HCT116 (cell line): Measurements from ENCODE around the gene CACNA1C. TPM values are rescaled to one million over a fixed set of nuclear protein-coding genes. Genes with fewer than 3 reads are reported as not detected.

Experiments used
- ATAC-seq: fragments of 200-7000 bp; cut with Tn5 transposase; 2 replicates; pipeline ENCODE4 v1.9.1; 2020; ENCODE audit warnings: mild to moderate bottlenecking, moderate library complexity
- BruUV-seq: library from RNA; stranded (reverse); fragments of 400-500 nt; replicated peaks from 2 replicates; lab custom pipeline; 2021; lab: Mats Ljungman, UMichigan
- CTCF ChIA-PET: fragments of 300-600 bp; sonication (Branson Sonifier 250); formaldehyde crosslinking; loops from one replicate; lab custom pipeline; 2021; ENCODE audit warnings: antibody characterized with exemption; lab: Charles Lee
- POLR2A ChIA-PET: fragments of 300-600, 350-600 bp; sonication (Branson Sonifier 250); formaldehyde crosslinking; loops from one replicate; lab custom pipeline; 2021; ENCODE audit warnings: antibody characterized with exemption; lab: Charles Lee
- RAD21 ChIA-PET, 2 experiments: fragments of 300-600 bp; sonication (Branson Sonifier 250); formaldehyde crosslinking; loops; one replicate each; lab custom pipeline; 2023; ENCODE audit warnings: low total read pairs in 2 of 2; ENCODE audit not compliant: uncharacterized antibody in 2 of 2, unreplicated experiment in 2 of 2, low non-redundant PET in 1 of 2; lab: Charles Lee
- DNase-seq: peaks from one replicate; pipeline ENCODE4 v3.0.0-alpha.2; 2010; ENCODE audit warnings: low read depth, low spot score
- H2AFZ ChIP-seq: fragments of 200-600 bp; shearing (Covaris generic), sonication (generic); 2 replicates; pipeline ENCODE4 v1.6.1; 2017; ENCODE audit warnings: low read depth, mixed run types, mixed read lengths, antibody characterized with exemption, low read length; ENCODE audit not compliant: poor library complexity, severe bottlenecking
- H3K27ac ChIP-seq: 2 replicates; pipeline ENCODE4 v1.5.1; 2012; ENCODE audit warnings: low read depth, low read length
- H3K27me3 ChIP-seq: fragments of 200-600 bp; sonication (generic); 2 replicates; pipeline ENCODE4 v1.6.1; 2016; ENCODE audit warnings: mixed run types, low read length, mixed read lengths; ENCODE audit not compliant: insufficient read depth
- H3K36me3 ChIP-seq, 2 experiments: fragments of 200-500 bp in 1 of 2; fragments of 200-600 bp in 1 of 2; sonication (Bioruptor generic) in 1 of 2; sonication (generic) in 1 of 2; 2 replicates each; pipeline versions ENCODE4 v1.5.1 to v1.6.1; 2014 to 2016; ENCODE audit warnings: low read length in 2 of 2, inconsistent platforms in 1 of 2, mixed read lengths in 1 of 2, mixed run types in 1 of 2; ENCODE audit not compliant: insufficient read depth in 2 of 2, control insufficient read depth in 1 of 2
- H3K4me1 ChIP-seq, 2 experiments: fragments of 200-600 bp in 1 of 2; sonication (generic) in 1 of 2; 2 replicates each; pipeline versions ENCODE4 v1.5.1 to v1.6.1; 2012 to 2017; ENCODE audit warnings: low read length in 2 of 2, inconsistent platforms in 1 of 2, mild to moderate bottlenecking in 1 of 2, mixed read lengths in 1 of 2, mixed run types in 1 of 2, moderate library complexity in 1 of 2; ENCODE audit not compliant: insufficient read depth in 2 of 2, control insufficient read depth in 1 of 2
- H3K4me2 ChIP-seq: fragments of 200-600 bp; sonication (generic); 2 replicates; pipeline ENCODE4 v1.6.1; 2017; ENCODE audit warnings: mixed run types, low read length, mixed read lengths
- H3K4me3 ChIP-seq, 2 experiments: fragments of 200-600 bp in 1 of 2; sonication (generic) in 1 of 2; replicated peaks in 1 of 2; 2 replicates each; pipeline ENCODE4 v1.5.1; 2011 to 2016; ENCODE audit warnings: low read length in 2 of 2, control low read depth in 1 of 2, low read depth in 1 of 2, mild to moderate bottlenecking in 1 of 2, mixed read lengths in 1 of 2, mixed run types in 1 of 2
- H3K79me2 ChIP-seq: fragments of 200-600 bp; sonication (generic); 2 replicates; pipeline ENCODE4 v1.6.1; 2017; ENCODE audit warnings: mild to moderate bottlenecking, mixed run types, low read length, moderate library complexity, mixed read lengths; ENCODE audit not compliant: insufficient read depth
- H3K9ac ChIP-seq: fragments of 200-600 bp; sonication (generic); 2 replicates; pipeline ENCODE4 v1.6.1; 2016; ENCODE audit warnings: low read length, mixed read lengths
- H3K9me2 ChIP-seq: fragments of 200-600 bp; sonication (generic), shearing (Covaris generic); 2 replicates; pipeline ENCODE4 v1.6.1; 2017; ENCODE audit warnings: mixed run types, mild to moderate bottlenecking, moderate library complexity; ENCODE audit not compliant: insufficient read depth
- H3K9me3 ChIP-seq, 2 experiments: fragments of 200-500 bp in 1 of 2; fragments of 200-600 bp in 1 of 2; sonication (Bioruptor generic) in 1 of 2; sonication (generic) in 1 of 2; 2 replicates each; pipeline ENCODE4 v1.6.1; 2014 to 2017; ENCODE audit warnings: low read length in 2 of 2, mixed read lengths in 2 of 2, inconsistent platforms in 1 of 2, low read depth in 1 of 2, mild to moderate bottlenecking in 1 of 2, mixed run types in 1 of 2, moderate library complexity in 1 of 2; ENCODE audit not compliant: control insufficient read depth in 1 of 2, insufficient read depth in 1 of 2
- H4K20me1 ChIP-seq: fragments of 200-600 bp; sonication (generic), shearing (Covaris generic); 2 replicates; pipeline ENCODE4 v1.6.1; 2017; ENCODE audit warnings: mixed run types, mild to moderate bottlenecking, moderate library complexity; ENCODE audit not compliant: insufficient read depth
- ATF3 ChIP-seq: IDR thresholded peaks from 2 replicates; pipeline ENCODE4 v1.6.1; 2012
- CBX3 ChIP-seq: IDR thresholded peaks from 2 replicates; pipeline ENCODE4 v1.6.1; 2012; ENCODE audit warnings: low read depth
- CTCF ChIP-seq, 3 experiments: fragments of 200-600 bp in 1 of 3; sonication (generic) in 1 of 3; IDR thresholded peaks in 2 of 3; conservative IDR thresholded peaks in 1 of 3; 2 replicates each; pipeline ENCODE4 v1.5.1; 2012 to 2017; ENCODE audit warnings: low read depth in 2 of 3, low read length in 2 of 3, antibody characterized with exemption in 1 of 3, borderline replicate concordance in 1 of 3, control low read depth in 1 of 3, mild to moderate bottlenecking in 1 of 3, mixed read lengths in 1 of 3, mixed run types in 1 of 3, moderate library complexity in 1 of 3; ENCODE audit not compliant: insufficient read depth in 1 of 3
- EGR1 ChIP-seq: IDR thresholded peaks from 2 replicates; pipeline ENCODE4 v1.6.1; 2012; ENCODE audit warnings: low read depth
- ELF1 ChIP-seq: IDR thresholded peaks from 2 replicates; pipeline ENCODE4 v1.6.1; 2012; ENCODE audit warnings: low read depth, borderline replicate concordance
- EZH2 ChIP-seq: fragments of 200-600 bp; sonication (generic); IDR thresholded peaks from 2 replicates; pipeline ENCODE4 v1.6.1; 2017; ENCODE audit warnings: antibody characterized with exemption, mixed run types
- EZH2phosphoT487 ChIP-seq: fragments of 200-600 bp; IDR thresholded peaks from 2 replicates; pipeline ENCODE4 v1.6.1; 2018; ENCODE audit warnings: antibody characterized with exemption, borderline replicate concordance
- JUND ChIP-seq: IDR thresholded peaks from 2 replicates; pipeline ENCODE4 v1.6.1; 2012
- POLR2A ChIP-seq: IDR thresholded peaks from 2 replicates; pipeline ENCODE4 v1.7.0; 2011; ENCODE audit warnings: borderline replicate concordance; ENCODE audit not compliant: insufficient read depth, insufficient read length; ENCODE audit errors: extremely low read depth
- POLR2AphosphoS5 ChIP-seq: IDR thresholded peaks from 2 replicates; pipeline ENCODE4 v1.6.1; 2011; ENCODE audit warnings: mild to moderate bottlenecking, low read depth, low read length, moderate library complexity
- RAD21 ChIP-seq: IDR thresholded peaks from 2 replicates; pipeline ENCODE4 v1.6.1; 2012; ENCODE audit warnings: low read depth, mild to moderate bottlenecking
- SIN3A ChIP-seq: IDR thresholded peaks from 2 replicates; pipeline ENCODE4 v1.6.1; 2012; ENCODE audit warnings: low read depth
- SP1 ChIP-seq: IDR thresholded peaks from 2 replicates; pipeline ENCODE4 v1.6.1; 2012; ENCODE audit warnings: low read depth
- SRF ChIP-seq: IDR thresholded peaks from 2 replicates; pipeline ENCODE4 v1.6.1; 2012; ENCODE audit warnings: low read depth
- TCF7L2 ChIP-seq: IDR thresholded peaks from 2 replicates; pipeline ENCODE4 v1.7.0; 2011; ENCODE audit warnings: borderline replicate concordance, inconsistent platforms; ENCODE audit not compliant: insufficient read depth, insufficient read length; ENCODE audit errors: extremely low read depth
- YY1 ChIP-seq: IDR thresholded peaks from 2 replicates; pipeline ENCODE4 v1.6.1; 2011; ENCODE audit warnings: low read length, low read depth, moderate library complexity, mild to moderate bottlenecking; ENCODE audit not compliant: insufficient replicate concordance; ENCODE audit errors: extremely low read depth
- ZFX ChIP-seq: fragments of 450-650 bp; IDR thresholded peaks from 2 replicates; pipeline ENCODE4 v1.6.1; 2017
- intact Hi-C: fragments of 100-400 bp; cut with micrococcal nuclease; formaldehyde crosslinking; loops from 2 replicates; pipeline ENCODE4 v1.10.0; 2022
- total RNA-seq: library from RNA; stranded (reverse); gene quantifications from one replicate; pipeline ENCODE4 v1.2.1, GENCODE V29; 2021; ENCODE audit not compliant: unreplicated experiment

The CACNA1C gene
- total RNA-seq, 1 experiment from 2014 or later, result 0.05 TPM

- Histone ChIP-seq H3K4me3 (no peak overlapping the region), H3K79me2 (no peaks in the 10 kb centered on the region), H3K9me2 (no peaks in the 10 kb centered on the region), H3K27me3 (peaks cover 10% of the 10 kb centered on the region; the same call in 1 of the 2 replicates), H3K9me3 (no peaks in the 10 kb centered on the region), H4K20me1 (no peaks in the 10 kb centered on the region), H3K4me1 (no peaks in the 10 kb centered on the region), H3K36me3 (no peaks in the 10 kb centered on the region), H3K9ac (no peak overlapping the region), H3K27ac (no peak overlapping the region), H3K4me2 (no peak overlapping the region), H2AFZ (no peak overlapping the region)
- ChIA-PET CTCF (no interaction called here), POLR2A (no interaction called here), RAD21 (no interaction called here)
- BruUV-seq, result no TSS peak
- ATAC-seq (no peak), DNase-seq (no peak)
- intact Hi-C loops, result no loop called here
- TF ChIP-seq POLR2AphosphoS5 (no peak), ZFX (no peak), RAD21 (no peak), POLR2A (no peak), CTCF (IDR thresholded peaks at IDR 0.05 in 2 of 3, conservative IDR thresholded peaks at IDR 0.05 in 1 of 3; ENCODE audit: borderline replicate concordance in 1 of 3, insufficient read depth in 1 of 3, low read depth in 2 of 3, low read length in 2 of 3) (no peak), EGR1 (no peak), ATF3 (no peak), SRF (no peak), ELF1 (no peak), TCF7L2 (no peak), EZH2 (no peak), JUND (no peak), EZH2phosphoT487 (no peak), SIN3A (no peak), YY1 (no peak), CBX3 (no peak), SP1 (no peak)
Observed at GRCh38 chr12:2413999-2414792, 361.4 kb downstream of the CACNA1C start.
